ENCODE results near the gene KLC4. TPM values are rescaled to one million over a fixed set of nuclear protein-coding genes. Genes with fewer than 3 reads are reported as not detected.

Gene KLC4
- total and polyA plus RNA-seq, 9 of the 15 experiments (the other 6 are each of a cell fraction or from before 2014, with no cell fraction given), result 1.7 to 16.2 (median 7.7) TPM

GRCh38 chr6:43054206-43054943, 5.1 kb upstream of the KLC4 start:
- POLR2A ChIA-PET, result interaction anchor here (0.5 to 3.2 kb wide), 30 partner anchors 10 to 1026 kb away, joined by 3 to 22 read pairs (median 4); partner anchors contain the start of genes KLHDC3, MEA1 and RRP36
- TF ChIP-seq MCM3 (IDR thresholded peaks at IDR 0.05) (no peak), ZBTB7A (IDR thresholded peaks at IDR 0.05; ENCODE audit: borderline replicate concordance, control insufficient read depth, low read depth, low read length) (no peak), ETV1 (tag; conservative IDR thresholded peaks at IDR 0.05; ENCODE audit: low read depth) (no peak), ZBTB34 (CRISPR knock-in tag; IDR thresholded peaks at IDR 0.05) (no peak), WHSC1 (IDR thresholded peaks at IDR 0.05; ENCODE audit: low read length) (no peak), ID3 (CRISPR knock-in tag; IDR thresholded peaks at IDR 0.05) (no peak), ID3 (tag; IDR thresholded peaks at IDR 0.05) (no peak), CREBBP (IDR thresholded peaks at IDR 0.05; ENCODE audit: low read depth, low read length) (no peak), HDAC6 (IDR thresholded peaks at IDR 0.05; ENCODE audit: low read depth, low read length) (no peak), ZNF316 (IDR thresholded peaks at IDR 0.05) (no peak), USF2 (CRISPR knock-in tag; IDR thresholded peaks at IDR 0.05) (no peak), HMG20A (CRISPR knock-in tag; conservative IDR thresholded peaks at IDR 0.05) (no peak), FOXA1 (IDR thresholded peaks at IDR 0.05; ENCODE audit: borderline replicate concordance) (no peak), MLLT1 (IDR thresholded peaks at IDR 0.05) (peak in 1 of 2 experiments; percentile 5; a peak in 1 of 4 replicates), HNRNPUL1 (IDR thresholded peaks at IDR 0.05; ENCODE audit: low read length) (no peak), E2F6 (IDR thresholded peaks at IDR 0.05; ENCODE audit: borderline replicate concordance in 1 of 2, extremely low read depth in 1 of 2, insufficient read depth in 1 of 2, insufficient read length in 1 of 2, low read depth in 1 of 2, low read length in 1 of 2, poor library complexity in 1 of 2, severe bottlenecking in 1 of 2) (no peak)

More at GRCh38 chr6:43054206-43054943, 5.1 kb upstream of the KLC4 start:
- H3K9ac ChIP-seq (ENCODE audit: insufficient read depth in 1 of 2, low read depth in 2 of 2, low read length in 2 of 2), result peak overlapping the region; percentile 77 to 97
- H3K4me3 ChIP-seq, result peak overlapping the region; percentile 73
- H3K4me1 ChIP-seq (replicated peaks in 1 of 2; ENCODE audit: control insufficient read depth in 2 of 2, insufficient read depth in 2 of 2, low read length in 2 of 2), result peaks cover 27 to 29% of the 10 kb centered on the region in 2 experiments
- peaks cover 42% of the 10 kb centered on the region for H3K79me2 ChIP-seq (ENCODE audit: control insufficient read depth, insufficient read depth, low read length)
- H2AFZ ChIP-seq (ENCODE audit: low read depth, low read length), result peak overlapping the region; percentile 78; the same call in 1 of the 2 replicates
- H3K27ac ChIP-seq (ENCODE audit: extremely low read depth, low read depth, low read length), result peak overlapping the region; percentile 95
- H3K36me3 ChIP-seq (ENCODE audit: control insufficient read depth, insufficient read depth, low read length), result peaks cover 72% of the 10 kb centered on the region
- H3K9me3 ChIP-seq (replicated peaks; ENCODE audit: control insufficient read depth, insufficient read depth, low read depth, low read length), result no peaks in the 10 kb centered on the region
- in situ Hi-C loops (cut with MboI), result no loop called here
- CTCF ChIA-PET (ENCODE audit: low intra/inter-chr PET ratio), result no interaction called here
- DNase-seq (ENCODE audit: extremely low read depth in 1 of 4, low spot score in 3 of 4), result no peak
- intact Hi-C loops (cut with micrococcal nuclease), result no loop called here
- no peaks in the 10 kb centered on the region for H3K27me3 ChIP-seq (ENCODE audit: control insufficient read depth in 2 of 2, insufficient read depth in 2 of 2, low read length in 2 of 2)
- no peak for FAIRE-seq
- TSS peak; percentile 85 for BruUV-seq (replicated peaks)
- no peaks in the 10 kb centered on the region for H4K20me1 ChIP-seq (replicated peaks; ENCODE audit: control insufficient read depth, insufficient read depth, low read length)
- H3K9me1 ChIP-seq (ENCODE audit: control insufficient read depth, insufficient read depth, low read length), result peaks cover 9% of the 10 kb centered on the region
- WGBS (ENCODE audit: insufficient coverage, low coverage, missing lambda C conversion rate), result 75% methylated on average over 16 of the region's 17 CpGs
- peak overlapping the region; percentile 93 for H3K4me2 ChIP-seq (ENCODE audit: insufficient read depth, low read length)
- ATAC-seq, result no peak
